Measurements from ENCODE around the gene CARM1. TPM values are rescaled to one million over a fixed set of nuclear protein-coding genes. Genes with fewer than 3 reads are reported as not detected.
"Not testable (repeated sequence)": the region's sequence is repeated elsewhere in the genome, so short reads cannot be mapped to it uniquely, and the experiment has no call there.

The CARM1 gene
- polyA plus RNA-seq, 1 donor, result 43.5 TPM

GRCh38 chr19:10872546-10873107 lies 1.3 kb downstream of the CARM1 start:
- no peak for DNase-seq

- no peak for DNase-seq
Measured at GRCh38 chr19:10874024-10874423, 2.7 kb downstream of the CARM1 start.

- no peak for DNase-seq
Measured at GRCh38 chr19:10876459-10877240, 5.3 kb downstream of the CARM1 start.

DNA sequence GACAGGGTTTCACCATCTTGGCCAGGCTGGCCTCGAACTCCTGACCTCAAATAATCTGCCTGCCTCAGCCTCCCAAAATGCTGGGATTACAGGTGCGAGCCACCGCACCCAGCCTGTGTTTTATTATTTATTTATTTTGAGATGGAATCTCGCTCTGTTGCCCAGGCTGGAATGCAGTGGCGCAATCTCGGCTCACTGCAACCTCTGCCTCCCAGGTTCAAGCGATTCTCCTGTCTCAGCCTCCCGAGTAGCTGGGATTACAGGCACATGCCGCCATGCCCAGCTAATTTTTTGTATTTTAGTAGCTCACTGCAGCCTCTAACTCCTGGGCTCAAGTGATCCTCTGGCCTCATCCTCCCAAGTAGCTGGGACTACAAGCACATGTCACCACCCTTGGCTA lies 6.3 kb downstream of the CARM1 start:
- not testable (repeated sequence) for DNase-seq

DNA sequence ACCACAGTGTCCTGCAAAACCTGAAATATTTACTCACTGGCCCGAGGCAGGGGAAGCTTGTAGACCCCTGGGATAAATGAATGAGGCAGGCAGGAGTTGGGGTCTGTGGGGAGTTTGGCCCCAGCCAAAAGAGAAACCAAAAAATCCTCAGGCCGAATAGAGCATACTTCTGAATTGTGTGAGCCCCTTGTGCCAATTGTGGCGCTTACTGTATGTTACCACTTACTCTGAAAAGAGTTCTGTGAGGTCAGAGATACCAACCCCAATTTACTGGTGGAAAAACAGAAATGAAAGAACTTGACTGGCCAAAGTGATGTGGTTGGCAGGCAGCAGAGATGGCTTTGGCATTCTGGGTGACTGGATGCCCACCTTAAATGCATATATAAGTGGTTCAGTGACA lies 6.9 kb downstream of the CARM1 start:
- no peak for DNase-seq

- no peak for DNase-seq
Measured at GRCh38 chr19:10881403-10882107, 10.2 kb downstream of the CARM1 start.

DNA sequence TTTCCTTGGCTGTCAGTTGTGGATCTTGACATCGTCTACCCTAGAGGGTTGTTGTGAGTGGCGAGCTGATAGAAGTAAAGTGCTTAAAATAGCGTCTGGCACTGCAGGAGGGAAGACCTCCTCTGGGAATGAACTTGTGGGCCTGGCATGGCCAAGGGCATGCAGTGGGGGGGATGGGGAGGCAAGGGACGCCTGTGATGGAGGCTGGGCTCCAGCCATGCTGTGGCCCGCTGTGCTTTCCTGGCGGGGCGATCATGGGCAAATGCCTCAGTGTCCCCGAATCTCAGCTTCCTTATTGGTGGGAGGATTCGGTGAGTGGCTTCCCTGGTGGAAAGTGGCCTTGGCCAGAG lies 10.7 kb downstream of the CARM1 start:
- DNase-seq, result no peak

DNA sequence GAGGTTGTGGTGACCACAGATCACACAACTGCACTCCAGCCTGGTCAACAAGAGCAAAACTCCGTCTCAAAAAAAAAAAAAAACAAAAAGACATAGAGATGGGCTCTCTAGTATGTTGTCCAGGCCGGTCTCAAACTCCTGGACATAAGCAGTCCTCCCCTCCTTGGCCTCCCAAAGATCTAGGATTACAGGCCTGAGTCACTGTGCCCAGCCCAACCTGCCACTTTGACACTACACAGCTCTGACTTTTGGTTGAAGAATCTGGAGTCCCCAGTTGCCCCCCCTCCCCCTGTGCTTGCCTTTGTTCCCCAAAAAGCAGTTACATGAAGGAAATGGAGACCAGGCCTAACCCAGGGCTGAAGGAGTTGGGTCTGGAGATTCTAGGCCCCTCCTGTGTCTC lies 12.9 kb downstream of the CARM1 start:
- no peak for DNase-seq

DNA sequence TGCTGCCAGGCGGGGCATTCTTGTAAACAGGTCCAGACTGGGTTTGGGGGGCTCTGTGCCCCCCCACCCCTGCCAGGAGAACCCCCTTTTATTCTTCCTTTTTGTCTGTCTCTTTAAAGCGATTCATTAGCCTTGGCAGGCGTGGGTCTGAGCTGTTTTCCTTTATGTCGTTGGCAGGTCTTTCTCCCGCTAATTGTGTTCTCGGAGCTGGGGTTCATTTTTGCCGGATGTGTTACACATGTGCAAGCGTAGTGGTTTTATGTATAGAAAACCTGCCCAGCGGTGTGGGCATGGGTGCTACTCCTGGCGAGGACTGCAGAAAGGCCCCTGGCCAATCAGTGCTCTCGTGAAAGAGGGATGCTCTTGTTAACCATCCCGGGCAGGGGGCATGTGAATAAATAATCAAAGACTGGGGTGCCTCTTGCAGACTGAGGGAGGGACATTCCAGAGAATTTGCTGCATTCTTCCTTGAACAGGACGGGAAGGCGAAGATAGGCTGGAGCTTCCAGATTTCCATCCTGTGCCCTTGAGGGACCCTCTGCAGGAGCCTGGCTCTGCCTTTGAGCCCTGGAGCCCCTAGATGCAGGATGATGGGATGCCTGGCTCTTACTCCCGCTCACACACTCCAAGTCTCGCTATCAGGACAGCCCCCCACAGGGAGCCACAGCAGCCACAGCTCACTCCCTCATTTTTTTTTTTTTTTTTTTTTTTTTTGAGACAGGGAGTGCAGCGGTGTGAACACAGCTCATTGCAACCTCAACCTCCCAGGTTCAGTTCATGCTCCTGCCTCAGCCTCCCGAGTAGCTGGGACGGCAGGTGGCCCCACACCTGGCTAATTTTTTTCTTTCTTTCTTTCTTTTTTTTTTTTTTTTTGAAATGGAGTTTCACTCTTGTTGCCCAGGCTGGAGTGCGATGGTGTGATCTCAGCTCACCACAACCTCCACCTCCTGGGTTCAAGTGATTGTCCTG lies 14.1 kb downstream of the CARM1 start:
- no peak for DNase-seq

- DNase-seq, result no peak
Measured at GRCh38 chr19:10887616-10888367, 16.4 kb downstream of the CARM1 start.

DNA sequence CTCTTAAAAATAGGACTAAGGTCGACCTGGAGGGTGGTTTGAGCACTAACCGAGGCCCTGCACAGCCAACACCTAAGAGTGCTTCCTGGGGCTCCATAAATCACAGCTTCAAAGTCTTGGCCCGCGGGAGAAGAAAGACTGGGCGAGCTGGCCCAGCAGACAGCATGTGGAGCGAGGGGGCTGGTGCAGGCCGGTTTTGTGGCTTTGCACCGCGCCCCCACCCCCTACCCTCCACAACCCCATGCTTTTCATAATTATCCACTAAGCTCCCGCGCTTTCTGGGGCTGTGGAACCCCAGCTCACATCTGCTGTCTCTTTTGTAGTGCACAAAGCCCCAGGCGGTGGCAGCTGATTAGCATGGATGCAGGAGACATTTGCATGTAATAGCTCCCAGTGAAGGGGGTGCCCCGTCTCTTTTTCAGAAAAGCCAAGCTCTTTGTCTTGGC lies 17.1 kb downstream of the CARM1 start:
- DNase-seq, result no peak

DNA sequence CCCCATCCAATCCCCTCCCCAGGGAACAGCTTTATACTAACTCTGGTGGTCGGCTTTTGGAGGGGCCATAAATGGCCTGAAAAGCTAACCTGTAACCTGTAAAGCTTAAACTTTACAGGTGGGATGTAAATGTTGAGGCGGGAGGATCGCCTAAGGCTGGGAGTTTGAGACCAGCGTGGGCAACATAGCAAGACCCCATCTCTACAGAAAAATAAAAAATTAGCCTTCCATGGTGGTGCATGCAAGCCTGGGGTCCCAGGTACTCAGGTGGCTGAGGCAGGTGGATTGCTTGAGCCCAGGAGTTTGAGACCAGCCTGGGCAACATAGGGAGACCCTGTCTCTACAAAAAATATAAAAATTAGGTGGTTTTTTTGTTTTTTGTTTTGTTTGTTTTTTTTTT lies 18.5 kb downstream of the CARM1 start:
- no peak for DNase-seq

DNA sequence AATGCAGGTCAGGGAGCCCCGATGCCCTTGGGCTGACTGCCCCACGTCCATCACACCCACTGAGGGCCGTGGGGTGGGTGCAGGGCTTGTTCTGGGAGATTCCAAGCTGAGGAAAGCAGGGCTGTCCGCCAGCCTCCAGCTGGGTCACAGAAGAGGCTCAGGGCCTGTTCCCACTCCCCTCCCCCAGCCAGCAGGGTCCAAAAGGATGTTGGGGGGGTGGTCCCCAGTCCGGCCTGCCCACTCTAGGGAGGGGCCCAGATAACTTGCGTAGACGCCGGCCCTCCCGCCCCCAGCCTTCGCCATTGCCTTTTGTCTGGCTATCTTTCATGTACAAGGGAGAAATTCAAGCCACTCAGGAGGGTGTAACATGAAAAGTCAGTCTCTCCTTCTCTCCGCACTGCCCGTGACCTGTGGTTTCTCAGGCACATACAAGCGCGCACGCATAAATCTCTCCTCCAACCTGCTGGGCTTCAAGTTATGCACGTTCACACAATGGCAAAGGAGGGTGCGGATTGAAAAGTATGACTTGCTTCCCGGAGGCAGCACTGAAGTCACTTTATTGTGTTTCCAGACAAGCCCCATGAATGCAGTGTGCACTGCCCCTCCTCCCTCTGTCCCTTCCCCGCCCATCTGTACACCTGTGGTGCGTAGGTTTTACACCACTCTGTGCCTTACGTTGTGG lies 20.2 kb downstream of the CARM1 start:
- peak; percentile 67 for DNase-seq

- no peak for DNase-seq
Measured at GRCh38 chr19:10892256-10892655, 20.9 kb downstream of the CARM1 start.

DNA sequence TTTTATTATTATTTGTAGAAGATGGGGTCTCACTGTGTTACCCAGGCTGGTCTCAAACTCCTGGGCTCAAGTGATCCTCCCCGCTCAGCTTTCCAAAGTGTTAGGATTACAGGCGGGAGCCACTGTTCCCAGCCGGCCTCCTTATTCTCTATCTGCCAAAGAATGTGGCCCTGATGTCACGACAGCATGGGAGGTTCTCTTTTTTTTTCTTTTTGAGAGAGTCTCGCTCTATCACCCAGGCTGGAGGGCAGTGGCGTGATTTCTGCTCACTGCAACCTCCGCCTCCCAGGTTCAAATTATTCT lies 23.5 kb downstream of the CARM1 start:
- DNase-seq, result no peak

GRCh38 chr19:10895363-10895762 lies 24.0 kb downstream of the CARM1 start:
- no peak for DNase-seq

GRCh38 chr19:10895920-10896319 lies 24.6 kb downstream of the CARM1 start:
- DNase-seq, result no peak

- no peak for DNase-seq
Measured at GRCh38 chr19:10896851-10897526, 25.6 kb downstream of the CARM1 start.

DNA sequence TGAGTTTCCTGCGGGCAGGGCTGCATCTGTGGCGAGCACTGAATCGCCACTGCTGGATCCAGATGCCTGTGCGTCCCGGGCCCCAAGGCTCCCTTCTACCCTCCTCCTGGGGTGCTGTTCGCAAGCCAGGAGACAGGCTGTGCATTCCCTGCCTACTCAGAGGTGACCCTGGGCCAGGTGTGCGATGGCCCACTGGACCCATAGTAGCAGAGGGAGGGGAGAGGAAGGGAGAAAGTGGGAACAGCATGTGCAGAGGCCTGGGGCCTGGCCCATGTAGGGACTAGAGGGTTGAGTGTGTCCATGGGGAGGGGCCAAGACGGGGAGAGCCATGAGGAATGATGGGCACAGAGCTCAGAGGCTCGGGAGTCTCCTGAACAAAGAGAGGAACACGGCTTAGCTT lies 27.3 kb downstream of the CARM1 start:
- no peak for DNase-seq

GRCh38 chr19:10899151-10899653 lies 27.8 kb downstream of the CARM1 start:
- no peak for DNase-seq

Data from left kidney (tissue), 2 donors.